Measurements from ENCODE around the gene HOXB9.

HOXB9 gene

DNA sequence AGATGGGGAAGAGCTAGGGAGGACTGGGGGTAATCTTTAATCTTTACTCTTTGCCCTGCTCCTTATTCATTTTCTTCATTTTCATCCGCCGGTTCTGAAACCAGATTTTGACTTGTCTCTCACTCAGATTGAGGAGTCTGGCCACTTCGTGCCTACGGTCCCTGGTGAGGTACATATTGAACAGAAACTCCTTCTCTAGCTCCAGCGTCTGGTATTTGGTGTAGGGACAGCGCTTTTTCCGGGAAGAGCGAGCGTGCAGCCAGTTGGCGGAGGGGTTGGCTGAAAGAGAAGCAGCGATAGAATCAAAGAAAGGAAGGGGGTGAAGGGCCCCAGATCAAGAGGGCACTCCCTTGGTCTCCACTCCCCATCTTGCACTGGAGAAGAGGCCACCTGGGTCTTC is 3.3 kb downstream of the HOXB9 start:
- TF ChIP-seq, protein P1, sequence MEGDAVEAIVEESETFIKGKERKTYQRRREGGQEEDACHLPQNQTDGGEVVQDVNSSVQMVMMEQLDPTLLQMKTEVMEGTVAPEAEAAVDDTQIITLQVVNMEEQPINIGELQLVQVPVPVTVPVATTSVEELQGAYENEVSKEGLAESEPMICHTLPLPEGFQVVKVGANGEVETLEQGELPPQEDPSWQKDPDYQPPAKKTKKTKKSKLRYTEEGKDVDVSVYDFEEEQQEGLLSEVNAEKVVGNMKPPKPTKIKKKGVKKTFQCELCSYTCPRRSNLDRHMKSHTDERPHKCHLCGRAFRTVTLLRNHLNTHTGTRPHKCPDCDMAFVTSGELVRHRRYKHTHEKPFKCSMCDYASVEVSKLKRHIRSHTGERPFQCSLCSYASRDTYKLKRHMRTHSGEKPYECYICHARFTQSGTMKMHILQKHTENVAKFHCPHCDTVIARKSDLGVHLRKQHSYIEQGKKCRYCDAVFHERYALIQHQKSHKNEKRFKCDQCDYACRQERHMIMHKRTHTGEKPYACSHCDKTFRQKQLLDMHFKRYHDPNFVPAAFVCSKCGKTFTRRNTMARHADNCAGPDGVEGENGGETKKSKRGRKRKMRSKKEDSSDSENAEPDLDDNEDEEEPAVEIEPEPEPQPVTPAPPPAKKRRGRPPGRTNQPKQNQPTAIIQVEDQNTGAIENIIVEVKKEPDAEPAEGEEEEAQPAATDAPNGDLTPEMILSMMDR (conservative IDR thresholded peaks at IDR 0.05; ENCODE audit: low read depth, low read length) = no peak
- no peak overlapping the region for H3K4me3 ChIP-seq (ENCODE audit: low read depth, low read length)
- no peak for DNase-seq (ENCODE audit: low read depth)

DNA sequence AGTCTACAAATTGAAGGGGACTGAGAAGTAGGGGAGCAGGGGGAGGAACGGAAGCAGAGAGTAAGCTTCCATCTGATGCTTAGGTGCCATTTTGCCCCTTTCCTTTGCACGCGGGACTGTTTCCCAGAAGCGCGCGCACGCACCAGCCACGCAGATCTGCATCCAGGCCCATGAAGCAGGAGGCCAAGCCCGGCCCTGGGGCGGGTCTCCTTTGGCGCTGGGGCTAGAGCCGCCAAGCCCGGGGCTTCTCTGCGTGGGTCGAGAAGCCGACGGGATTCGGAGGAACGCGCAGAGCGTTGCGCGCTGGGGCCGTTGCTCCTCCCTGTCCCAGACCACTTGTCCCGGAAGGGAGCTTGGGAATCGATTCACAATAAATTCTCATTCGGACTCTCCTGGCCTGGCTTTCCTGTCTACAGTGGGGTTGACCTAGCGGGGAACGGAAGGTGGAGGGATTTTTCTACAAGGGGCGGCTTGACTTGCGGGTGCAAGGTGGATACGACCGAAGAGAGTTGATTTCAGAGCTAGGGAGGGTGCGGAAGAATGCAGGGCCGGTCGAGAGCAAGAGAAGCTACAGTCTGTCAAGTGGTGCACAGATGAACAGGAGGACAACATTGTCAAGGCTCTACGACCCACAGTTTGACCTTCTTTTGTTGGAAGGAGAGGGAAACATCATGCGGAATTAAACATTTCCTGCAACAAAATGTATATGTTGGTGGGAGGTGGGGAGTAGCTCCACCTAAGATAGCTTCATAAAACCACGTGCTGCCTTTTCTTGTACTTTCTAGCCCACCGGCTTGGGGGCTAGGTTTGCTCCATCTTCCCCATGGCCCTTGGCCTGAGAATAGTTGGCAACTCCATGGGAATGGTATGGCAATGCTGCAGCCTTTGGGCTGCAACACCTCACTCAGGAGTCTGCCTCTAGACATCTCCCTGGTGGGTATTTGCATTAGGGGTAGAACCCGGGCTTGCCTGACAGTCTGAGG is 4.5 kb downstream of the HOXB9 start:
- H3K4me3 ChIP-seq (ENCODE audit: low read depth, low read length) = no peak overlapping the region
- no peak for DNase-seq (ENCODE audit: low read depth)
- TF ChIP-seq, protein P1 (conservative IDR thresholded peaks at IDR 0.05; ENCODE audit: low read depth, low read length) = no peak

DNA sequence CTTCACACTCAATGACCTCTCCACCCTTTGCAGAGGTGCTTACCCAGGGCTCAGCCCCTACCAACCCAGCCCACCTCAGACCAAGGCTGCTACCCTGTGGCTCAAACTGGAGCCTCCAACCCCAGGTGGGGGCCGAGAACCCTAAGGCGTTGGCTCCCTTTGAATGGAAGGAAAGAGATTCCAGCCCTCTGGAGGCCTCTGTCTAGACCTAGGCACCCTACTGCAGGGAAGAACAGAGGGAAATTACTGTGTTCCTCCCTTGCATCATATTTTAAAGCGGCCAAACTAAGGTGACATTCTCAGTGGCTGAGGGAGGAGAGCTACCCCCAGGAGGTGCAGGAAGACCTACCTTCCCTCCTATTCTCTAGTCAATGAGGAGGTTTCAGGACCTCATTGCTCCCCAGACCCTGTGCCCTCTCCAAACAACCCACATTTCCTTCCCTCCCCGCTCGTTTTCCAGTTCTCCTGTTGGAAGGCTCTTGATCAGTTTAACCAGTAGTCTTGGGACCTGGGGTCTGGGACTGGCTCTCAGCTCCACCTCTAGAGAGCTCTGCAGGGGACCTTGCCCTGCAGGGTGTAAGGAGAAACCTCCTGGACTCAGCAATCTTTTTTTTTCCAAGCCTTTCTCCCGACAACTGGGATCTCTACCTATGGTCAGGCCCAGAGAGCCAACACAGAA is 5.6 kb downstream of the HOXB9 start:
- no peak for DNase-seq (ENCODE audit: low read depth)
- TF ChIP-seq, protein P1 (conservative IDR thresholded peaks at IDR 0.05; ENCODE audit: low read depth, low read length) = no peak
- no peak overlapping the region for H3K4me3 ChIP-seq (ENCODE audit: low read depth, low read length)

DNA sequence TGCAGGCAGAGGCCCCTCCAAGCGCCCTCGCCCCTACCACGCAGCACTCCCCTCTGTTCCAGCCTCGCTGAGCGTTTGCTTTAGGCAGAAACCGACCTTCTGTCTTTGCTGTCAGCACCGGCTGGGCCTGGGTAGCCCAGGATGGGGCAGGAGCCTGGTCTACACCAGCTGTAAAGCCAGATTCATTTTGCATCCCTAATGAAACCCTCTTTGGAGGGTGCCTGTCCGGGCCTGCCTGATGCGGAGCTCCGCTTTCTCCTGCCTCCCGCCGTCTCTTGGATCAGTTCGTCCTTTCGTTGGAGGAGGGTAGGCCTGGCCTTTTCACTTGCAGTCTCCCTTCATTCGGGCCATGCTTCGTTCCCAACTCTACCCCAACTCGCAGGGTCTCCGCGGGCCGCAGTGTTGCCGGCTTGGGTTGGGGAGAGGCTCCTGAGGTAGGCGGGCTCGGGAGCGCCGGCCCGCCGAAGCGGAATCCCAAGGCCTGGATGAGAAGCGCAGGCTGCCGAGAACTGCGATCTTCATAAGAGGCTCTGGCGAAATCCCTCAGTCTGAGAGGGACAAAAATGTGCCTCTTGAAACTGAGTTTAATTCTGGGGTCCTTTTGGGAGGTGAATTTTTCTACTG is 6.2 kb downstream of the HOXB9 start:
- TF ChIP-seq, protein P1 (conservative IDR thresholded peaks at IDR 0.05; ENCODE audit: low read depth, low read length) = no peak
- no peak overlapping the region for H3K4me3 ChIP-seq (ENCODE audit: low read depth, low read length)
- no peak for DNase-seq (ENCODE audit: low read depth)

DNA sequence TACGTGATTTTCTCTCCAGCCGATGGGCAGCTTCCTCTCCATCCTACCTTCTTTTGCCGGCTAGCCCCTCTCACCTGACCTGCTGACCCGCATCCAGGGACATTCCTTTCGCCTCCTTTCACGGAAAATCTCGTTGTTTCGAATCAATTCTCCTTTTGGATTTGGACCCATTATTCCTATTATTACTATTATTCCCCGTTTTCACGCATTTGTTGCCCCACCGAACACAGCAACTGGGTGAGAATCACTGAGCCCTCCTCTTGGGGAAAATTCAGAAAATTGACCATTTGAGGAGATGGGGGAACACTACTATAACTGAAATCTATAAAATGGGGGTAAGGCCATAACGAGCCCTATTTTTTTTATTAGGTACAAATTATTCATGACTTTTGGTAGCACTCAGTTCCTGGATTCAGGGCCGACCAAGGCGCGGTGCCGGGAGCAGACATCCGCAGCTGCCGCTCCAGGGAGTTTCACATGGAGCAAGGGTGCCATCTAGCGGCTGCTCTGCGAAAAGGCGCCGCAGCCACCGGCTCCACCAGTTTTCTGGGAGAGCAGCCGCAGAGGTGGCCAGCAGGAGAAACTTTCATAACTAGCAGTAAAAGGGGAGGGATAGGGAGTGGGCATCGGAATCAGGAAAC is 7.8 kb downstream of the HOXB9 start:
- TF ChIP-seq, protein P1 (conservative IDR thresholded peaks at IDR 0.05; ENCODE audit: low read depth, low read length) = peak; percentile 93
- H3K4me3 ChIP-seq (ENCODE audit: low read depth, low read length) = no peak overlapping the region
- DNase-seq (ENCODE audit: low read depth) = peak; percentile 84

DNA sequence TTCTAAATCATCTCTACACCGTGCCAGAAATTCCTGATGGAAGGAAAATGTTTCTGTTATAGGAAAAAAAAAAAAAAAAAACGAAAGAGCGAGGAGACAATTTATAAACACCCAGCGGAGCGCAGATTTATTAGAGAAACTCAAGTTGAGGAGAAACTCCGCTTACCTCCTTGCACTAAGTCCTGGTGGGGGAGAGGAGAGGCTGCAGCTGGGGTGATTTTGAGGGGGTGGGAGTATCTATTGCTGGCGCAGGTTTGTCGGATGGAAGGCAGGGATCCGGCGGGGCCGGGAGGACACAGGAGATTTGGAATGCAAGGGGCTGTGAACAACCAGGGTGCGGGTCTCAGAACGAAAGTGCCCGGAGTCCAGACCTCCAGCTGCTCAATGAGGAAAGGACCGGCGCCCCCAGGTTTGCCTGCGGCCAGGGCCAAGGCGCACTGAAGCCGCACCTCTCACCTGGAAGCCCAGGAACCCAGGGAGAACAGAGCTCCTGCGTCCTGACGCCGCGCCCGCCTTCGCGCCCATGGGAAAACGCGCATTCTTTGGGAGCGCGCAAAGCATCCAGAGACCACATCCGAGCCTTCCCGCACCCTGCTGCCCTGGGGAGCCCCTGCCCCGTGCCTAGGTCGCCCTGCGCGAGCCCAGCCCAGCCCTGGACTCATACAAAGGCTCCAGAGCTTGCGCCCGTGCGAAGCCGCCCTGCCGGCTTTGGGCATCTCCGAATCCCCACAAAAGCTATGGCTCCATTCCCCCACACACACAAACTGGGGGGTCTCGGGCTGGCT is 8.5 kb downstream of the HOXB9 start:
- no peak for DNase-seq (ENCODE audit: low read depth)
- H3K4me3 ChIP-seq (ENCODE audit: low read depth, low read length) = no peak overlapping the region
- TF ChIP-seq, protein P1 (conservative IDR thresholded peaks at IDR 0.05; ENCODE audit: low read depth, low read length) = no peak

All from choroid plexus epithelial cell (primary cell).